ENCODE results near the gene FAAP20. TPM values are rescaled to one million over a fixed set of nuclear protein-coding genes. Genes with fewer than 3 reads are reported as not detected.

Gene FAAP20, protein sequence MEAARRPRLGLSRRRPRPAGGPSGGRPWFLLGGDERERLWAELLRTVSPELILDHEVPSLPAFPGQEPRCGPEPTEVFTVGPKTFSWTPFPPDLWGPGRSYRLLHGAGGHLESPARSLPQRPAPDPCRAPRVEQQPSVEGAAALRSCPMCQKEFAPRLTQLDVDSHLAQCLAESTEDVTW
- 58.0 and 61.7 TPM in 2 replicates for total RNA-seq (2014; rRNA removed; shearing (Covaris generic))

DNA sequence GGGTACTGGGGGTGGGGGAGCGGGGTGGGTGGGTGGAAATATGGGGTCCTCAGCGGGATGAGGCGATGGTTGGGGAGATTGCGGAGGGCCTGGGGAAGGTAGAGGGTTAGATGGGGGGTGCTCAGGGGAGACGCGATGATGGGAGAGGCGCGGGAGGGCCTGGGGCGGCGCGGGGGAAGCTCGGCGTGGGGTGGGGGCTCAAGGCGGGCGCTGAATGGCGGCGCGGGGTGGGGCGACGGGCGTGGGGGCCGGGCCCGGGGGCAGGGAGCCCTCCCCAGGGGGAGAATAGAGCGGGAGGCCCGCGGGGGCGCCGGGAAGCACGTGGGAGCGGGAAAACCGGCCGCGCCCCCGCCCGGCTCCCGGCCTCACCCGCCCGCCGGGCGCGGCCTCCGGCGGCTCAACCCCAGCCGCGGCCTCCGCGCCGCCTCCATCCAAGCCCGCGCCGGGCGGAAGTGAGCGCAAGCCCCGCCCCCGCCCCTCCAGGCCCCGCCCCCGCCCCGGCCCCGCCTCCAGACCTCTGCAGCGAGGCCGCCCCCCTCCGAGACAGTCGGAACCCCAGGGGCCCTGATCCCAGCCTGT, at the start of gene FAAP20:
Gene FAAP20, minus strand, starts transcription at position 454 of the 579 bp plus-strand sequence. Its CDS starts 23 bp downstream, at position 431.
- peak; percentile 67 to 81 for DNase-seq
- no peaks in the 10 kb centered on the region for H3K36me3 ChIP-seq
- no peaks in the 10 kb centered on the region for H3K9me3 ChIP-seq (replicated peaks)

DNA sequence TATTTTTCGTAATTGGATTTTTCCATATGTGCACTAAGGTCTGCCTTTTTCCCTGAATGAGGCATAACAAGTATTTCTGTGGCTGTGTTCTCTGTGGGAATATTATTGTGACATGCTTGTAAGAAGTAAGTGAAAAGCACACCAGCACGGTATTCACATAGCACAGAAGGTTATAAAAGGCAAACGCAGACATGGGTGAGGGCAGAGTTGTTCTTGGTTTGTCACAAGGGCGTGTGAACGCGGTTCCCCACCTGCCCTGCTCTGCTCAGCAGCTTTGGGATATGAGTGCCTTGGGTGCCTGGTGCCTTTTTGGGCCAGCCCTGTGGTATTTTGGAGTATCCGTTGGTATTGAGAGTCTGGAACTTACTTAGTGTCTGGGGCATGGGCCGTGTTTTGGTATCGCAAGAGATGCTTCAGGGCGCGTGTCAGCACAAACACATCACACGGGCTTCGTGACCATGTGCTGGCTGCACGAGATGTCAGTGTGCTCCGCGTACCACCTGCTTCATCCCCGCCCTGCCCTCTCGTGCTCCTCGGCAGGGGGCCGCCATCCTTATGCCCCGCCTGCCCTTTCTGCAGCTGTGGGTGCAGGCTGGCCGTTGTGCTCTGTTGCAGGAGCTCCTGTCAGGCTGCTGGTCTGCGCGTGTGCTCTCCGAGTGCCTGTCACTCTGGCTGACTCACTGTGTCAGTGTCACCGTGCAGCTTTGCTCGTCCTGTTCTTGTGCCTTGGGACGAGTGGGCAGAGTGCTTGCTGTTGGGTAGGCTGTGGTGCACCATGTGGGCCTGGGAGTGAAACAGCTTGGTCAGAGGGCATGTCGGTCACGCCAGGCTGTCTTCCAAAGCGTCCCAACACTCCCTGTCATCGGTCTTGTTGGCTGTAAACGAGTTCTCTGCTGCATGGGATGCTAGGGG, 48.5 kb upstream of the FAAP20 start:
- DNase-seq = no peak
- Histone ChIP-seq H3K27ac (no peak overlapping the region), H3K36me3 (no peaks in the 10 kb centered on the region), H3K9me3 (replicated peaks) (no peaks in the 10 kb centered on the region), H3K4me3 (no peak overlapping the region), H3K4me1 (no peaks in the 10 kb centered on the region), H3K27me3 (no peaks in the 10 kb centered on the region)

More for the DNA sequence above, at the start of gene FAAP20:
- Histone ChIP-seq H3K4me1 (peaks cover 6% of the 10 kb centered on the region; the same call in 1 of the 2 replicates), H3K27ac (peak within 1 kb of the TSS; percentile 47), H3K27me3 (no peaks in the 10 kb centered on the region; the same call in 1 of the 2 replicates), H3K4me3 (peak within 1 kb of the TSS; percentile 68)

DNA sequence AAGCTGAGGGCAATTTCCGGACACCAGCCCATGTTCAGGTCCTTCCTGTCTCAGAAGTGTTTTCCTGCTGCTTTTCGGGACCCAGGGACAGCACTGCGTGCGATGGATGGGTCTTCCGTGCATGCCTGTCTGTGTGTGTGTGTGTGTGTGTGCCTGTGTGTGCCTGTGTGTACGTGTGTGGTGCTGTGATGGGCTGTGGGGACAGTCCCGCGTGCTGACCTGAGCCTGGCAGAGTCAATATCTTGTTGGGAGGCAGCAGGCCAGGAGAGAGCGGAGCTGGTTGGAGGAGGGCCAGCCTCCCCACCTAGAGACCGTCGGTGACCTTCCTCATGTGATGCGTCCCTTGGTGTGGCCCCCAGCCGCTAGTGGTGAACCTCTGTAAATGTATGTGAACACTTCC, 47.2 kb upstream of the FAAP20 start:
- no peaks in the 10 kb centered on the region for H3K27me3 ChIP-seq
- H3K36me3 ChIP-seq = no peaks in the 10 kb centered on the region
- no peak for DNase-seq
- H3K4me3 ChIP-seq = no peak overlapping the region
- H3K4me1 ChIP-seq = no peaks in the 10 kb centered on the region
- H3K27ac ChIP-seq = no peak overlapping the region
- no peaks in the 10 kb centered on the region for H3K9me3 ChIP-seq (replicated peaks)

DNA sequence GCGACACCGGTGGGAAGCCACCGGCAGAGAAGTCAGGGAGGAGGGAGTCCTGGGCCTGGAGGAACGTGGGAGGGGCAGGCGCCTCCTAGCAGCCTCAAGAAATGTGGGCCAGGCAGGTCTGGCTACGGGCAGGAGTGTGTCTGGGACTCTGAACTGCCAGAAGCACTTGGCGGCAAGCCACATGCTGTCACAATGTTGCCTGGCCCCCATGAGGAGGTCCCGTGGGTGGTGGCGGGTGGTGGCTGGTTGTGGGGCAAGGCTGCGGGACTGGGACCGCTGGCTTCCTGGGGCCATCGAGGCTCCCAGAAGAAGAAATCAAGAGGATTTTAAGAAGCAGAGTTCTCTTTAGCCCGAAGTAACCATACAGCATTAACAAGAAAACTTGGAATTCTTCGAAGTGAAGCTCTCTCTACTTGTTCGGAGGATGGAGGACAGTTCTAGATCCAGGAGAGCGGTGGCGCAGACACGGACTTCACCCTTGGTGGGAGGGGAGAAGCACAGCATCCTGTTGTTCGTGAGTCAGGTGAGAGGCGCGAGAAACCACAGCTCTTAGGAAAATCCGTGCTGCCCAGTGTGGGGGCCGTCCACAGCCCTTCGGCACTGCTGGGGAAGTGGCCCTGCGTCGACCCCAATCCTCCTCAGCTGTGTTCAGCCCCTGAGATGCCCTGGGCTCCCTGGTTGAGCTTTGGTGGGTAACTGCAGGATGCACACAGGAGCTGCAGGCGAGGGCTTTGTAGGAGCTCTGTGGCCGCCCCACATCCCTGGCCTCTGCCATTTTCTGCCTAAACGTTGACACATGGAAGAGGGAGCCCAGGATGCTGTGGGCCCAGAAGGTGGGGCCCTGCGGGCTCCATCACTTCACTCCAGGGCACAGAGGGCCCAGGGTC, 45.9 kb upstream of the FAAP20 start:
- no peaks in the 10 kb centered on the region for H3K9me3 ChIP-seq (replicated peaks)
- H3K36me3 ChIP-seq = no peaks in the 10 kb centered on the region
- no peak overlapping the region for H3K4me3 ChIP-seq
- no peaks in the 10 kb centered on the region for H3K27me3 ChIP-seq
- no peak for DNase-seq
- H3K27ac ChIP-seq = no peak overlapping the region
- no peaks in the 10 kb centered on the region for H3K4me1 ChIP-seq

DNA sequence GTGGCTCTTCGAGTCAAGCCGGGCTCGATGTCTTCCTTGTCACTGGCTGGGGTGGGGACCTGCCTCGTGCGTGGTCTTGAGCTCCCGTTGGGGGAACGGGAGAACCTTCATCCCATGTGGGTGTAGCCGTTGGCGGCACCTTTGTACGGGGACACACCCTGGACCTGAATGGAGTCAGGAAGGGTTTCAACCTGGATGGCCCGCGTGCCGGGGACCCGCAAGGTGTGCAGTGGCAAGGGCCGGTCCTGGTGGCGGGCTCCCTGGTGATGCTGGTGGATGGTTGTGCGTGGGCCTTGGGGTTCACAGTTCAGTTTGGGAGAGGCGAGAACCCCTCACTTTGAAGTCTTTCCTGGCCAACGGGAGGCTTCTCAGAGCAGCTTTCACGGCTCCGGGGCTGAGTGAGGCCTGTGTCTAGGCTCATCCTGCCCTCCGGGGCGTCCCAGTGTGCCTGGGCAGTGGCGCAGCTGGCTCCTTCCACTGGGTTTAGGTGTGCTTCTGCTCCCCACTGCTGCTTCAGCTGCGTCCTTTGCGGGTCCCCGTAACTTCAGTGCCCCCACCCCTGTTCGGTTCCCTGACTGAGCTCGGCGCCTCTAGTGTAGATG, 44.9 kb upstream of the FAAP20 start:
- Histone ChIP-seq H3K36me3 (no peaks in the 10 kb centered on the region), H3K27me3 (no peaks in the 10 kb centered on the region), H3K9me3 (replicated peaks) (no peaks in the 10 kb centered on the region), H3K27ac (no peak overlapping the region), H3K4me3 (no peak overlapping the region), H3K4me1 (no peaks in the 10 kb centered on the region)
- no peak for DNase-seq

DNA sequence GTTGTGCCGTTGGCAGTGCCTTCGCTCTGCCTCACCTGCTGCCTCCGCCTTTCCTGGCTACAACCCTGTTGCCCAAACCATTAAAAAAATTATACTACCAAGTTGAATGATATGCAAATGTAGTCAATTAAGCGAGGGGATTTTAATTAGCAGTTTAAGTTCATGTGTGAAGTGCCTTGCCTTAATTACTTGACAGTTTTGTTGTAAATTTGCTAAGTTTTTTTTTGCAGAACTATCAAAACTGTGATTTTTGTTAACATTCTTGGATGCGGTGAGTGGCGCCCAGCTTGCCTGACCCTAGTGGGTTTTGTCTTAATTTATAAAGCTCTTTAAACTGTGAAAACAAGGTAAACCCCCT, 44.4 kb upstream of the FAAP20 start:
- Histone ChIP-seq H3K4me1 (no peaks in the 10 kb centered on the region), H3K27ac (no peak overlapping the region), H3K9me3 (replicated peaks) (no peaks in the 10 kb centered on the region), H3K36me3 (no peaks in the 10 kb centered on the region), H3K4me3 (no peak overlapping the region), H3K27me3 (no peaks in the 10 kb centered on the region)
- no peak for DNase-seq

DNA sequence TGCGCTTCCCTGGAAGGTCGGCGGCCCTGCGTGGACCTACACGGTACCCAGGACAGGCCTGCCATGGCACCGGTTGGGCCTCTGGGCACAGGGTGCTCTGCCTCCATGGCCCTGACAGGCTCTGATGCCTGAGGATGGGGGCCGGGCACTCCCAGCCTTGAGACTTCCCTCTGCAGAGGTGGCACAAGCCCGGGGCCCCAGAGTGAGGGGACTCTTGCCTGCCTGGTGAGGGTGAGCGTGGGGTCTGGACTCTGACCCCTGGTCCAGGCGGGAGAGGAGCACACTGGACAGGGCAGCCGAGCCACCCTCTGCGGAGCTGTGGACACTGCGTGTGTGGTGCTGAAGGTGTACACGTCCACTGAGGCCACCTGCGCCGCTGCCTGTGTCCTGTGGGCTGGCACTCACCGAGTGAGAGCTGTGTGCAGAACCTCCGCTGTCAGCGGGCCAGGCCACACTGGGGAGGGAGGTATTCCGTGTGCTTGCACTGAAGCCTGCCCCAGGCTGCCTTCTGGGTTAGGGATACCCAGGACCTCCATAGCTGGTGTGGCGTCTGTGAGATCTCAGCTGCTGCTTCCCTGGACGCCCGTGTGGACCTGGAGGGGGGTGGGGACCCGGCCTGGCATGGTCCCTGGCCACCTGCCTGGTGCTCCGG, 43.9 kb upstream of the FAAP20 start:
- Histone ChIP-seq H3K27ac (no peak overlapping the region), H3K4me3 (no peak overlapping the region), H3K27me3 (no peaks in the 10 kb centered on the region), H3K9me3 (replicated peaks) (no peaks in the 10 kb centered on the region), H3K36me3 (no peaks in the 10 kb centered on the region), H3K4me1 (no peaks in the 10 kb centered on the region)
- no peak for DNase-seq

DNA sequence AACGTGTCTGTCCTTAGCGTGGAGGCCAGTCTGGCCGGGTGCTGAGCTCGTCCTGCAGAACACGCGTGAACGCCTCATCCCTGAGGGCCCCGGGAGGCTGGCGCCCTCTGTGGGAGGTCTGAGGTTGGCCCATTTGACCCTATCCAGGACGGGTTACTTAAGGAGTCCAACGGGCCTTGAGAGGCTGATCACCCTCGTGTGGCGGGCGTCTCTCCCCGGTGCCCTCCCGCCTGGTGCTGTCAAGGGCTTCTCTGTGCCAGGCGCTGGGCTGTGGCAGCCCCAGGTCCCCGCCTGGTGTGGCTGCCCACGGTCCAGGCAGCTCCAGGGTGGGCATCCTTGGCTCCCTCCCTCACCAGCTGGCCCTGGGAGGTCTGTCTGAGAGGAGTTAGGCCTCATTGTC, 43.2 kb upstream of the FAAP20 start:
- H3K27ac ChIP-seq = no peak overlapping the region
- H3K27me3 ChIP-seq = no peaks in the 10 kb centered on the region
- no peak overlapping the region for H3K4me3 ChIP-seq
- DNase-seq = no peak
- peaks cover 1% of the 10 kb centered on the region for H3K4me1 ChIP-seq
- H3K9me3 ChIP-seq (replicated peaks) = no peaks in the 10 kb centered on the region
- no peaks in the 10 kb centered on the region for H3K36me3 ChIP-seq

DNA sequence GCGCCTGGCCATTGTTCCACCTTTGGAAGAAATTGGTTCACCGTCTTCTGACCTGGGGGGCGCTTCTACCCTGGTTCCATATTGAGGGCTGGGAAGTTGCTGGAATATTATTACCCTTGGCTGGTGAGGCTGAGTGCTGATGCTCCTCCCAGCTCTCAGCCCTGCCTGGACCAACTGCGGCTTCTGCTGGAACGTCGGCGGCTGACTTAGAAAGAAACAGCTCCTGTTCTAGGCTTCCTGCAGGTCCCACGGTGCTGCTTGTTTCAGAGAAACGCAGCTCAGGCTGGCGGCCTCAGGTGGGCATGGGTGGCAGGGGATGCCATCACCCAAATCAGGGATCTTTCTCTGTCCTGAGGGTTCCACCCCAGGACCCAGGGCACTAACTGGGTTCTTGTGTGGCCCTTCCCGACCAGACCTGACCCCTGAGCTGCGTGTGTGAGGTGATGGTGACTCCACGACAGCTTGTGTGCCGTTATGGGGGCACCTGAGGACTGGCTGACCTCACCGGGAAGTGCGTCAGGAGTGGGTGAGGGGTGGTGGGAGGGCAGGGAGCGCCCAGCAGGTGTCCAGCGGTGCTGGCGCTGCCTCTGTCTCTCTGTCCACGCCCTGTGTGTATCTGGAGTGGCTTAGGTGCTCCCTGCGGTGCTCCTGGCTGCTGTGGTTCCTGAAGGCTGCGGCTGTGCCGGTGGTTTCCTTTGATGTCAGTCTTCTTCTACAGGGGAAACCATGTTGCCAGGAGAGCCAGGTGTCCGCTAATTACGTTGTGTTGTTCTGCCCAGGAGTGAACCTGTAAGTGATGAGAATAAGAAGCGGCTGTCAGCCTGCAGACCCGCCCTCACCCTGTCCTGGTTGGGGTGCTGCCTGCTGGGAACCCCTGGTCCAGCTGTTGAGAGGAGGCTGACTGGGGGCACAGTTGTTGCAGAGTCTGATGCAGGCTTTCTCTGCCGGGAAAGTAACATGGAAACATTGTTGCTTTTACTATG, 42.4 kb upstream of the FAAP20 start:
- no peak for DNase-seq
- Histone ChIP-seq H3K9me3 (replicated peaks) (no peaks in the 10 kb centered on the region), H3K36me3 (no peaks in the 10 kb centered on the region), H3K4me3 (no peak overlapping the region), H3K4me1 (peaks cover 5% of the 10 kb centered on the region), H3K27me3 (no peaks in the 10 kb centered on the region), H3K27ac (no peak overlapping the region)

DNA sequence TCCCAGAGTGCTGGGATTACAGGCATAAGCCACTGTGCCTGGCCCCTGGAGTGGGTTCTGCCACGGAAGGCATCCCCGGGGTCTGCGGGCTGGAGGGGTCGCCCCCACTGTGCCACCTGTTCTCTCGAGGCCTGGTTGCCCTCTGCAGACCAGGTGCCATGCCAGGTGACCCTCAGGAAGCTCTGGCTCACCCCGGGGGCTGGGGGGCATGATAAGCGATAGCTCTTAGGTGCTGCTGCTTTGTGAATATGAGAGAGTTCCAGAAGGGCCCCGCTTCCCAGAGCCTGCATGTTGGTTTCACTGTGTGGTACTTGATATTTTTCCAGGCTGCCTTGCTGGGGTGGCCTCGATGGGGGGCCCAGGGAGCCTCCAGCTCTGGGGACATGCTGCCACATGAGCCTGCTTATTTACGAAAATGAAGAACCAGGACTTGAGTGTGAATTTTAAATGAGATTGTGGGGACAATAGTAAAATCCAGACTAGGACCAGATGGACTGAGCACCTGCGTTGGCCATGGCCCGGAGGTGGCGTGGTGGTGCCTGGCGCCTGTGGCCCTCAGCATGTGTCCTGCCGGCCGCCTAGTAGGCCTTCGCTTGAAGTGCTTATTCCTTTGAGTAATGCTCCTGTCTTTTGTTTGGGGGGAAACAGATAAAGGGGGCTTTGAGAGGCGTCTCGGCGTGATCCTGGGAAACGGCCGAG, 40.9 kb upstream of the FAAP20 start:
- Histone ChIP-seq H3K9me3 (replicated peaks) (no peaks in the 10 kb centered on the region), H3K4me3 (no peak overlapping the region), H3K27ac (no peak overlapping the region), H3K4me1 (peaks cover 18% of the 10 kb centered on the region), H3K27me3 (no peaks in the 10 kb centered on the region), H3K36me3 (no peaks in the 10 kb centered on the region)
- no peak for DNase-seq

DNA sequence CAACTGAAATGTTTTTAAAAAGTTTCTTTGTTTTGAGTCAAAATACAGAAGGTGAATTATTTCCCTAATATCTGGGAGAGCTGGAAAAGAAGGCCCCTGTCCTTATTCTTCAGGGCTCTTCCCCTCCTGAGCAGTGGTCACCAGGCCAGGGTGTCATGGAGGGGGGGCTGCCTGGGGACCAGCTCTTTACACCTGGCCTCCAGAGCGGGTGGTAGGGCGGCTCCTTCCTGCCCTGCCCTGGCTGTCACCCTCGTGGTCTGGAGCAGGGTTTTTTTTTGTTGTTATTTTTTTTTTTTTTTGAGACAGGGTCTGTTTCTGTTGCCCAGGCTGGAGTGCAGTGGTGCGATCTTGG, 40.2 kb upstream of the FAAP20 start:
- DNase-seq = no peak
- no peaks in the 10 kb centered on the region for H3K36me3 ChIP-seq
- no peak overlapping the region for H3K4me3 ChIP-seq

DNA sequence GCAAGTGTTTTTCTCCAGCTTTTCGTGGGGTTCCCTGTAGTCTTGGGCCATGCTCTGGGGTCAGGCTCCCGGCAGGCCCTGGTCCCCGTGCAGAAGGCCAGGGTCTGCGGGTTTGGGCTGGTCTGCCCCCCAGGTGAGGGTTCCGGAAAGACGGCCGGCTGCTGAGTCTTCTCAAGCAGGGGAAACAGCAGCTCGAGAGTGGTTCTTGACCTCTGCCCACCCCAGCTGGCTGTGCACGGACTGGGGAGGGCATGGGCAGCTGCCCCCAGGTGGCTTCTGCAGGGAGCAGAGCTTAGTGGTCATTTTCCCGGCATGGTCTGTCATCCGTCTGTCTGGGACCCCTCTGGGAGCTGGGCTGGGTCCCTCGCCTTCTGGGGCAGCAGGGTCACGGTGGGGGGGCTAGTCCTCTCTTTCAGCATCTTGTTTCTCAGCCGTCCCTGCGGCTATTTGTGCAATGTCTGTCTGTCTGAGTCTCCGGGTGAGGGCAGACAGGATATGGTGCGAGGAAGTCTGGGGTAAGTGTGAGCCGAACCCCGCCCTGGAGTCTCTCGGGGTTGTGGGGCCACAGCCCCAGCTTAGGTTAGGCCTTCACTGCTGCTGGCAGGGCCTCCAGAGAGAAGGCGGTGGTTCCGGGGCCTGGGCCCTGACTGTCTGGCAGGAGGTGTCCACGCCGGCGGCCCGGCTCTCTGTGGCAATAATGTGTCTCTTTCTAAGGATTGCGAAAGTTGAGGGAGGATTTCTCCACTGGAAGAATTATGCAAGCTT, 39.6 kb upstream of the FAAP20 start:
- Histone ChIP-seq H3K27ac (no peak overlapping the region), H3K27me3 (no peaks in the 10 kb centered on the region), H3K9me3 (replicated peaks) (no peaks in the 10 kb centered on the region), H3K4me1 (peaks cover 18% of the 10 kb centered on the region), H3K36me3 (no peaks in the 10 kb centered on the region), H3K4me3 (no peak overlapping the region)
- no peak for DNase-seq

More for the DNA sequence above, 40.2 kb upstream of the FAAP20 start:
- H3K27ac ChIP-seq = no peak overlapping the region
- peaks cover 18% of the 10 kb centered on the region for H3K4me1 ChIP-seq
- no peaks in the 10 kb centered on the region for H3K27me3 ChIP-seq
- H3K9me3 ChIP-seq (replicated peaks) = no peaks in the 10 kb centered on the region

Measured in SJCRH30 (cell line).